GM18861 (cell line): ENCODE data around the gene STIM1.
"Not testable (repeated sequence)": the region's sequence is repeated elsewhere in the genome, so short reads cannot be mapped to it uniquely, and the experiment has no call there.

Experiments
- ATAC-seq: cut with Tn5 transposase; IDR thresholded peaks from one replicate; pipeline ENCODE4 v1.9.1; 2021; ENCODE audit not compliant: unreplicated experiment

STIM1 gene

GRCh38 chr11:4093519-4094347, 238.3 kb downstream of the STIM1 start:
- ATAC-seq: no peak

DNA sequence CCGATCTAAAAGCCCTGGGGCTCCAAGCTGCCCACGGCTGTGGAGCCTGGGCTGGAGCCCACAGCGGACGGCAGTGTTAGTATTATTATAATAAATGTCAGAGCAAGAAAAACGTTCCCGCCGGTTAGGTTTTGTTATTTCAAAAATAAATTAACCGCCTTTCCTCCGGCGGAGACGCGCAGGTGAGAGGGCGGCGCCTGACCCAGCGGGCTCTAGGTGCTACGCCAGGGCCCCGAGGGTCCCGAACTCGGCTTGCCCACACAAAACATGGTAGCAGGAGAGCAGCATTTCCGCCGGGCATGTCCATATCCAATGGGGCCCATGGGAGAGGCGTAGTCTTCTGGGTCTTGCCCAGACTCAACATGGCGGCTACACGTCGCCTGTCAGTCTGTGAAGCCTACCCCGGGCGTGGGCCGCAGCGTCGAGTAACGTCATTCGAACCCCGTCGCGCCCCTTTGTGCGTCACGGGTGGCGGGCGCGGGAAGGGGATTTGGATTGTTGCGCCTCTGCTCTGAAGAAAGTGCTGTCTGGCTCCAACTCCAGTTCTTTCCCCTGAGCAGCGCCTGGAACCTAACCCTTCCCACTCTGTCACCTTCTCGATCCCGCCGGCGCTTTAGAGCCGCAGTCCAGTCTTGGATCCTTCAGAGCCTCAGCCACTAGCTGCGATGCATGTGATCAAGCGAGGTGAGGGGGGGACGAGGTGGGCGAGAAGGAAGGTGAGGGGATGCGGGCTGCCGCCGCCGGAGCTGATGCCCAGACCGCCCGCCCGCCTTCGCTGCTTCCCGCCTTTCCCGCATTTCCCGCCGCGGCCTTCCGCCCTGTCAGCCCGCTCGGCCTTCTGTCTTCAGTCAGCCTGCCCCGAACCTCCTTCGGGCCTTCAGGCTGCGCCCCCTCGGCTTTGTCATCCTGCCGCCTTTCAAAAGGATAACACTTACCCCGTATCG, 239.2 kb downstream of the STIM1 start, which contains the start of gene RRM1:
TSS of gene RRM1 (plus strand) at position 452 of the 944 bp plus-strand sequence. CDS start at position 666, 214 bp downstream.
- peak; percentile 91 for ATAC-seq

DNA sequence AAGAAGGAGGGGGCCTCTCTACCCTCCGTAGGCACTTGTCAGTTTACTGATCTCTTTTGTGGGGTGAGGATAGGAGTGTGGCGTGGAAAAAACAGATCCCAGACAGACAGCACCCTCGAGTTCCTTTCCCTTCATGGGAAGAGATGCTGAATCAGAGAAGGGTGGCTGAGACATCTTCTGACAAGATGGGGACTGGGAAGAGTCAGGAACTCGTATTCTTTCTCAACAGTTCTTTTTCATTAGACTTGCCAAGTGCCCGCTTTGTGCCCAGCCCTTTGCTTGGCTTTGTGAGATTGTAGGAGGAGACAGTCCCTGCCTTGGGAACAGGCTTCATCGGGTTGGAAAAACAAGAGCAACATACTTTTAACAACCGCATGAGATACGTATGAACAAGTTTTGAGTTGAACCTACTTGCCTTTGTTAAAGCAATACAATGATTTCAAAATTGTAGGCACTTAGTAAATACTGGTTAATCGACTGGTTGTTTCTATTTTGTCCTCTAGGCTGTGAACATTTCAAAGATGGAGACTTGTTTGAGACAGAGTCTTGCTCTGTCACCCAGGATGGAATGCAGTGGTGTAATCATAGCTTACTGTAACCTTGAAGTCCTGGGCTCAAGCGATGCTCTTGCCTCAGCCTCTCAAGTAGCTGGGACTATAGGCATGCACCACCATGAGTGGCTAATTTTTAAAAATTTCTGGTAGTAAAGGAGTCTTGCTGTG, 240.2 kb downstream of the STIM1 start:
- ATAC-seq: no peak

GRCh38 chr11:4098026-4098621, 242.7 kb downstream of the STIM1 start:
- no peak for ATAC-seq

GRCh38 chr11:4102711-4103110, 247.2 kb downstream of the STIM1 start:
- ATAC-seq: no peak

- no peak for ATAC-seq
Observed at GRCh38 chr11:4103269-4103668, 247.8 kb downstream of the STIM1 start.

DNA sequence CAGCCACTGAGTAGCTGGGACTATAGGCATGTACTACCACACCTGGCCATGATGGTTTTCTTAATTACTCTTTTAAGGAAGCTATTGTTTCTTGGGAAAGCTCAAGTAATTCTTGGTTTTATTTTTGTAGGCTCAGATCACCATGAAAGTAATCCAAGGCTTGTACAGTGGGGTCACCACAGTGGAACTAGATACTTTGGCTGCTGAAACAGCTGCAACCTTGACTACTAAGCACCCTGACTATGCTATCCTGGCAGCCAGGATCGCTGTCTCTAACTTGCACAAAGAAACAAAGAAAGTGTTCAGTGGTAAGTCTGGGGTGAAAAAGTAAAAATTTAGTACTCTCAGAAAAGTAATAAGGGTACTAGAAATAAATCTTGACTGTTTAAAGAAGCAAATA, 250.5 kb downstream of the STIM1 start:
- ATAC-seq: no peak

- ATAC-seq: no peak
Observed at GRCh38 chr11:4111834-4112233, 256.4 kb downstream of the STIM1 start.

- no peak for ATAC-seq
Observed at GRCh38 chr11:4115128-4115527, 259.7 kb downstream of the STIM1 start.

- no peak for ATAC-seq
Observed at GRCh38 chr11:4118107-4118506, 262.6 kb downstream of the STIM1 start.

GRCh38 chr11:4123218-4123617, 267.8 kb downstream of the STIM1 start:
- ATAC-seq: no peak

DNA sequence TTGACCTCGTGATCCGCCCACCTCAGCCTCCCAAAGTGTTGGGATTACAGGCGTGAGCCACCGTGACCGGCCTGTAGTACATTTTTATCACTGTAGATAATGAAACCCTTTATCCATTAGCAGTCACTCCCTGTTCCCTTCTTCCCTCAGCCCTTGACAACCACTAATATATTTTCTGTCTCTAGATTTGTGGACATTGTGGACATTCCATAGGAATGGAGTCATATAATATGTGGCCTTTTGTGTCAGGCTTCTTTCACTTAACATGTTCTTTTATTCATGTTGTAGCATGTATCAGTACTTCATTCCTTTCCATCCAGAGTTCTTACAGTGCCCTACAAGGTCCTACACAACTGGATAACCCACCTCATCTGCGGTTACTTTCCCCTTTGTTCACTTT, 269.7 kb downstream of the STIM1 start:
- ATAC-seq: no peak

DNA sequence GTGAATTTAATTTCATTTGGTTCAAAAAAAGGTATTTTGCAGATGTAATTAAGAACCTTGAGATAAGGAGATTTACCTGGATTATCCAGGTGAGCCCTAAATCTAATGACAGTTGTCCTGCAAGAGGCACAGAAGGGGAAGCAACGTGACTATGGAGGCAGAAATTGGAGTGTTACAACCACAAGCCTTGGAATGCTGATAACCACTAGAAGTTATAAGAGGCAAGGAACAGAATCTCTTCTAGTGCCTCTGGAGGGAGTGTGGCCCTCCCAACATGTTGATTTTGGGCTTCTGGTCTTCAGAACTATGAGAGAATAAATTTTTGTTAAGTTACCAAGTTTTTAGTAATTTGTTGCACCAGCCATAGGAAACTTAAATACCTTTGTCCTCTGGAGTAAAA, 271.9 kb downstream of the STIM1 start:
- no peak for ATAC-seq

- ATAC-seq: not testable (repeated sequence)
Observed at GRCh38 chr11:4130219-4130618, 274.8 kb downstream of the STIM1 start.

DNA sequence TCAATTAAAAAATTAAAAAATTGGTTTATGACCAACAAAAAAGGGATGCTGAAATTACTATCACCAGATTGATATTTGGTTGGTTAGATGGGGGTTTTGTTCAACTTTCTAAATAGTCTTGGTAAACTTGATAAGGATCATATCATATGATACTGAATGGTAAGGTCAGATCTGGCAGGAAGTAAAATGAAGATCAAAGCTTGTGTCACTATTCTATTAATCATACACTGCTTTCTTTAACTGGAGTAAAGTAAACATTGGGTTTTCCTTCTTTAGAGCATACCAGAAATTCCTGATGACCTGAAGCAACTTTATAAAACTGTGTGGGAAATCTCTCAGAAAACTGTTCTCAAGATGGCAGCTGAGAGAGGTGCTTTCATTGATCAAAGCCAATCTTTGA, 279.3 kb downstream of the STIM1 start:
- no peak for ATAC-seq

- no peak for ATAC-seq
Observed at GRCh38 chr11:4138497-4138896, 283.0 kb downstream of the STIM1 start.

DNA sequence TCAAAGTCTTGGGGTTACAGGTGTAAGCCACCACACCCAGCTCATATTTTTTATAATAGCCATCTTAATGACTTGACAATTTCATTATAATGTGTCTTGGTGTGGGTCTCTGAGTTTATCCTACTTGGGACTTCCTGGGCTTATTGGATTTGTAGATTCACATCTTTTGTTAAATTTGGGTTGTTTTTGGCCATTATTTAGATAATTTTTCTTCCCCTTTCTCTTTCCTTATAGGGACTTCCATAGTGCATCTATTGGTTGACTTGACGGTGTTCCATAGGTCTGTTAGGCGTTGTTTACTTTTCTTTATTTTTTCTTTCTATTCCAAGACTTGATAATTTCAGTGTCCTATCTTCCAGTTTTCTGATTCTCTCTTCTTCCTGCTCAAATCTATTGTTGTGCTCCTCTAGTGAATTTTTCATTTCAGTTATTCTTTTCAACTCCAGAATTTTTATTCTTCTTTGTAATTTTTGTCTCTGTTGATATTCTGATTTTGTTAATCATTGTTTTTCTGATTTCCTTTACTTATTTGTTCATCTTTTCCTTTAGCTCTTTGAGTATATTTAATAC, 284.7 kb downstream of the STIM1 start:
- no peak for ATAC-seq
